Measurements from ENCODE around the gene PIAS2.

- TF ChIP-seq POLR2AphosphoS5 (IDR thresholded peaks at IDR 0.05; ENCODE audit: low read depth, low read length) (no peak), POLR2A (IDR thresholded peaks at IDR 0.05; ENCODE audit: low read depth, low read length) (no peak), TAF1 (IDR thresholded peaks at IDR 0.05; ENCODE audit: low read depth, low read length) (no peak), SPI1 (IDR thresholded peaks at IDR 0.05; ENCODE audit: low read depth, low read length) (no peak), POU2F2 (IDR thresholded peaks at IDR 0.05; ENCODE audit: low read depth, low read length) (no peak), PAX5 (IDR thresholded peaks at IDR 0.05; ENCODE audit: insufficient read depth, low read length, severe bottlenecking) (no peak)
These were observed 101.6 kb downstream of the PIAS2 start for GRCh38 chr18:46815661-46816060.

All from GM12891 (cell line).